Activated CD4-positive, alpha-beta T cell treated with anti-CD3 and anti-CD28 coated beads, Interleukin-2, amount 50 U/mL, for 16 hours (primary cell): Measurements from ENCODE around the gene ZNF516.

Experiments
- DNase-seq: peaks from one replicate; pipeline ENCODE4 v3.0.0-alpha.2; 2020

ZNF516 gene

GRCh38 chr18:76468345-76469304 lies 26.4 kb downstream of the ZNF516 start:
- no peak for DNase-seq

- no peak for DNase-seq
Observed at GRCh38 chr18:76467371-76468190, 27.5 kb downstream of the ZNF516 start.

DNA sequence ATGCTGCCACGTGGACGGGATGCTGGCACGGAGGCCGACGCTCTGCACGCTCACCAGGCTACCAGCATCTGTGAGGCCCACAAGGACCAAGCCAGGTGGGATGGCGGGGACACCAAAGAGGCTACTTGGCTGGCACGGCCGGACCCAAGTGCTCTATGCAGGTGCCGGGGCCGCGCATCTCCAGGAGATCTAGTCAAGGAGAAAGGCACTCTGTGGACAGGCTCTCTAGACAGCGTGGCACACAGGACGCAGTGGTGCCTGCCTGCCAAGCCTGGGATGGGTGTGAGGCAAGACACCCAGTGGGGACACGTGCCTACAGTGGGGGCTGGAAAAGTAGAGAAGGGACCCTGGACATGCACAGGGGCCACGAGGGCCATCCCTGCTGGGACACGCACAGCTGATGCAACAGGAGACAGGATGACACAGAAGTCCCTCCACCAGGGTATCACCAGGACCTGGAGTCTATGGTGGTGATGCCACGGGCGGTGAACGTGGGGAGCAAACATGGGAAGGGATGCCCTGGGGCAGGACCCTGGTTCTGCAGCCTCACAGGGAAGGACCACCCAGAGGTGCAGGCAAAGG lies 28.5 kb downstream of the ZNF516 start:
- DNase-seq, result no peak

GRCh38 chr18:76465630-76466409 lies 29.2 kb downstream of the ZNF516 start:
- DNase-seq, result no peak

GRCh38 chr18:76464281-76465259 lies 30.5 kb downstream of the ZNF516 start:
- DNase-seq, result no peak

GRCh38 chr18:76463872-76464271 lies 31.2 kb downstream of the ZNF516 start:
- DNase-seq, result no peak

- no peak for DNase-seq
Observed at GRCh38 chr18:76463358-76463757, 31.7 kb downstream of the ZNF516 start.

GRCh38 chr18:76462326-76462694 lies 32.7 kb downstream of the ZNF516 start:
- DNase-seq, result no peak

GRCh38 chr18:76461692-76462325 lies 33.2 kb downstream of the ZNF516 start:
- no peak for DNase-seq

- DNase-seq, result no peak
Observed at GRCh38 chr18:76461148-76461547, 33.9 kb downstream of the ZNF516 start.

DNA sequence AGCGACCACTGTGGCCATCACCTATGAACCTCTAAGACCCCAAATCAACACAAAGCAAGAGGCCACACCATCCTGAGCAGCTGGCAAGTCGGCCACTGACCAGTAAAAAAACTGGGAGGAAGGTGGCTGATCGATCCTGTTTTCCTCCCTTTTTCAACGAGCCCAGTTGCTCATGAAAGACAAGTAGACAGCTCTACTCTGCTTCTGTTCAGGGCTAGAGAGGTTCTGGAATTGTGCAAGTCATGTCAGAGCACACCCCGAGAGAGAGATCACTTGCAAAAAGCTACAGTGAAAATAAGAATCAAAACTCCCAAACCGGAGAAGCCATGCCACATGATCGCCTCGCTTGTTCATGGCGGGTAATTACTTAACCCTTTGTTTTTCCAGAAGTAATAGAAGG lies 34.6 kb downstream of the ZNF516 start:
- no peak for DNase-seq

- no peak for DNase-seq
Observed at GRCh38 chr18:76459687-76460350, 35.2 kb downstream of the ZNF516 start.

DNA sequence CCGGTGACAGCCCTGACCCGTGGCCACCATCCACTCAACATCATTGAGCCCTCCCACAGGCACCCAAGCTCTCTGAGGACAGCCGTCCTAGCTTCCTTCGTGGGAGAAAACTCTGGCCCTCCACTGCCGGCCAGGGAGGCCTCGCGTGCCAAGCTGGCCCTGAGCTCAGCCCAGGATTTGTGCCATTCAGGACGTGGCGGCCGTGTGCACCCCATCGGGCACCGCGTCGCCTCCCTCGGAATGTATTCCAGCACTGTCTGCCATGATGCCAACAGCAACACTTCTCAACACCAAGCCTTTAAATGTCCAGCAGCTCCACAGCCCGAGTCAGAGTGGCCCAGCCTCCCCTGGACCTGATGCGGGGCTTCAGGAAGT lies 35.7 kb downstream of the ZNF516 start:
- DNase-seq, result no peak

DNA sequence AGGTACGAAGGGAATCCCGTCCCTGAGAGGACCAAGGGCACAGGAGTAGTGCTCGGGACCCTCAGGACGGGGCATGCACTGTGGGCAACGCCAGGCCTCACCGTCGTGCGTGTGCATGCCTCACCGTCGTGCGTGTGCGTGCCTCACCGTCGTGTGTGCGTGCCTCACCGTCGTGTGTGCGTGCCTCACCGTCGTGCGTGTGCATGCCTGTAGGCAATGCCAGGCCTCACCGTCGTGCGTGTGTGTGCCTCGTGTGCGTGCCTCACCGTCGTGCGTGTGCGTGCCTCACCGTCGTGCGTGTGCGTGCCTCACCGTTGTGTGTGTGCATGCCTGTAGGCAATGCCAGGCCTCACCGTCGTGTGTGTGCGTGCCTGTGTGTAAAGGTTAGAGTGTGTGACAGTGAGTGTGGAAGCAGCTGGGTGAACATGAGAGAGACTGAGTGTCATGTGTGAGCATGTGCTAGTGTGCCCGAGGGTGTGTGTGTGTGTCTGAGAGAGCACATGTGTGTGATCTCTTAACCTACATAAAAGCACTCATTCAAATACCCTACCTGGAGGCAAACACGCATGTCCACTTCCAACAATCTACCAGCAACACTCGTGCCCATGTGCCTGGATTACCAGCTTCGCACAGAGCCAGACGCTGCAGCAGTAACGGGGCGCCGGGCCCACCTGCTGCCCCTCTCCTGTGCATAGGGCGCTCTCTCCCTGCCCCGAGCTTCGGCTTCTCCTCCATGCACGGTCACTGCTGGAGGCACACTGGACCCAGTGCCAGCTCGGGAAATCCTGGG lies 36.3 kb downstream of the ZNF516 start:
- DNase-seq, result no peak

- no peak for DNase-seq
Observed at GRCh38 chr18:76457957-76458356, 37.1 kb downstream of the ZNF516 start.

DNA sequence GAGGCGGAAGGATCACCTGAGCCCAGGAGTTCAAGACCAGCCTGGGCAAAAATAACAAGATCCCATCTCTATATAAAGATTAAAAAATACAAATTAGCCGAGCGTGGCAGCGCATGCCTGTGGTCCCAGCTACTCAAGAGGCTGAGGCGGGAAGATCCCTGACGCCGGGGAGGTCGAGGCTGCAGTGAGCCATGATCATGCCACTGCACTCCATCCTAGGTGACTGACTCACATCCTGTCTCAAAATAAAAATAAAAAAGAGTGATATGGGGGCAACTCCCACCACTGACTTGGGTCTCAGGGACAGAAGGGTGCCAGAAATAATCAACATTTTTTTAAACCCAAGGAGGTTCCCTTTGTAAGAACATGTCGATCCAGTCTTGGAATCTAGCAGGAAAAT lies 37.6 kb downstream of the ZNF516 start:
- DNase-seq, result no peak

DNA sequence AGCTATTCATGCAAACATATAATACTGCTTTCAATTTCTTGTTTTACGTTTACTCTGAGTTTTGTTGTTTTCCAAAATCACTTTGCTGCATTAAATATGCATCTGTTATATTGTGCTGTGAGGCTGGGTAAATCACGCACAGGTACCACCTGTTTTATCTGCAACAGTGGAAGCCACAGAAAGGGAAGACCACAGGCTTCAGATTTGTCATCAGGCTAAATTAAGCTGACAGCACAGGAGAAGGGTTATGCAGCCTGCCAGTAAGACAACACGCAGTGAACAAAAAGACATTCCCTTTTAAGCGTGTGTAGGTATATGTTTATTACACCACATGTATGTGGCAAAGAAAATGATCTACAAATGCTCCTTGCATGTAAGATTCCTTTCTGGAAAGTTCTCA lies 38.2 kb downstream of the ZNF516 start:
- no peak for DNase-seq

DNA sequence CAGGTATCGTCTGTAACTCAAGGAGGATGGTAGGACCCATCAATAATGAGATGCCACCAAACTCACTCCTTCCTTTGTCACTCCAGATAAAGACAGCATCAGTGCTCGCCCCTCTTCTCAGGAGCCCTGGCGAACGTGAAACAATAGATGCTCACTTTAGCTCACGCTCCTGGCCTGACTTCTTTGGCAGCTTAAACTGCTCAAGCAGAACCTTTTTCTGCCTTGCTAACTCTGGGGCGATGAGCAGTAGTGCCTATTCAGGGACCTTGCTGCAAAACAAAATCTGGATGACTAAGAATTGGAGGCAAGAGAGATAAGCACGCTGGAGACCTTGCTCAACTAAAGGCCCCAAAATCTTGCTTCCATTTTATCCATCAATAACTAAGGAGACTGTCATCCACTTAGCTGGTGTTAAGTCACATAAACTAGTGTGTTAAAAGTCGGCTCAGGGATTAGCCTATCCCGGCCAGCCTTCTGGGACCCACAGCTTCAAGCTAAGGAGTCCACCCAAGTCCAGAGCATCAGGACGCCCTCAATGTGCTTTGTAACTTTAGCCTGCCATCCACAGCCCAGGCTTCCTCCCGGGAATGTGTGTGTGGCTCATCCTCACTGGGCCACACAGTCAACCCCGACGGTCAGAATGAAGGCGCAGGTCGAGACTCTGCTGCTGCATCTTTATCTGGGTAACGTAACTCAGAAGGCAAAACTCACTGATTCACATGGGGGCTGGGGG lies 38.9 kb downstream of the ZNF516 start:
- DNase-seq, result no peak
